ENCODE results near the gene CNTNAP5. TPM values are rescaled to one million over a fixed set of nuclear protein-coding genes. Genes with fewer than 3 reads are reported as not detected.

The CNTNAP5 gene
- total and polyA plus RNA-seq, 7 experiments from 2014 or later, result not detected

GRCh38 chr2:124315221-124315880 lies 290.3 kb downstream of the CNTNAP5 start:
- Mint-ChIP-seq H3K27me3 (no peaks in the 10 kb centered on the region), H3K36me3 (no peaks in the 10 kb centered on the region), H3K9me3 (peaks cover 0 to 21% (median 5%) of the 10 kb centered on the region in 11 donors), H3K27ac (no peak overlapping the region), H3K4me3 (no peak overlapping the region), H3K4me1 (no peaks in the 10 kb centered on the region)
- DNase-seq, result no peak
- H3K4me3 ChIP-seq (ENCODE audit: low read length), result no peak overlapping the region
- POLR2A ChIA-PET, result no interaction called here
- H3K4me1 ChIP-seq (ENCODE audit: control insufficient read depth in 2 of 2, insufficient read depth in 2 of 2, low read length in 2 of 2), result no peaks in the 10 kb centered on the region
- H3K27me3 ChIP-seq (ENCODE audit: control insufficient read depth in 2 of 2, insufficient read depth in 2 of 2, low read length in 2 of 2), result no peaks in the 10 kb centered on the region
- ATAC-seq, result no peak
- H3K9me3 ChIP-seq (ENCODE audit: control insufficient read depth in 2 of 3, low read length in 3 of 3), result no peaks in the 10 kb centered on the region
- no peaks in the 10 kb centered on the region for H3K36me3 ChIP-seq (ENCODE audit: control insufficient read depth in 2 of 3, insufficient read depth in 3 of 3, low read length in 3 of 3)
- intact Hi-C loops (cut with micrococcal nuclease), result no loop called here
- H3K27ac ChIP-seq (ENCODE audit: low read depth, low read length), result no peak overlapping the region
- CTCF ChIA-PET, result no interaction called here

GRCh38 chr2:124316133-124316532 lies 291.0 kb downstream of the CNTNAP5 start:
- Mint-ChIP-seq H3K4me1 (no peaks in the 10 kb centered on the region), H3K27me3 (peaks cover 0 to 4% (median 0%) of the 10 kb centered on the region in 5 donors), H3K9me3 (peaks cover 0 to 26% (median 6%) of the 10 kb centered on the region in 11 donors), H3K27ac (no peak overlapping the region), H3K4me3 (no peak overlapping the region), H3K36me3 (no peaks in the 10 kb centered on the region)
- intact Hi-C loops (cut with micrococcal nuclease), result no loop called here
- Histone ChIP-seq H3K4me3 (ENCODE audit: low read length) (no peak overlapping the region), H3K4me1 (ENCODE audit: control insufficient read depth in 2 of 2, insufficient read depth in 2 of 2, low read length in 2 of 2) (no peaks in the 10 kb centered on the region), H3K9me3 (ENCODE audit: control insufficient read depth in 2 of 3, low read length in 3 of 3) (no peaks in the 10 kb centered on the region), H3K36me3 (ENCODE audit: control insufficient read depth in 2 of 3, insufficient read depth in 3 of 3, low read length in 3 of 3) (no peaks in the 10 kb centered on the region), H3K27me3 (ENCODE audit: control insufficient read depth in 2 of 2, insufficient read depth in 2 of 2, low read length in 2 of 2) (no peaks in the 10 kb centered on the region), H3K27ac (ENCODE audit: low read depth, low read length) (no peak overlapping the region)
- ATAC-seq, result no peak
- ChIA-PET POLR2A (no interaction called here), CTCF (no interaction called here)
- DNase-seq, result no peak

GRCh38 chr2:124316881-124317605 lies 292.0 kb downstream of the CNTNAP5 start:
- ATAC-seq (no peak), DNase-seq (no peak)
- H3K4me3 ChIP-seq (ENCODE audit: low read length), result no peak overlapping the region
- H3K27ac ChIP-seq (ENCODE audit: low read depth, low read length), result no peak overlapping the region
- no peaks in the 10 kb centered on the region for H3K27me3 ChIP-seq (ENCODE audit: control insufficient read depth in 2 of 2, insufficient read depth in 2 of 2, low read length in 2 of 2)
- Mint-ChIP-seq H3K9me3 (peaks cover 0 to 23% (median 3%) of the 10 kb centered on the region in 11 donors), H3K27ac (no peak overlapping the region), H3K4me1 (no peaks in the 10 kb centered on the region), H3K4me3 (no peak overlapping the region), H3K27me3 (peaks cover 0 to 4% (median 0%) of the 10 kb centered on the region in 5 donors), H3K36me3 (no peaks in the 10 kb centered on the region)
- H3K36me3 ChIP-seq (ENCODE audit: control insufficient read depth in 2 of 3, insufficient read depth in 3 of 3, low read length in 3 of 3), result no peaks in the 10 kb centered on the region
- POLR2A ChIA-PET, result no interaction called here
- intact Hi-C loops (cut with micrococcal nuclease), result no loop called here
- CTCF ChIA-PET, result no interaction called here
- H3K9me3 ChIP-seq (ENCODE audit: control insufficient read depth in 2 of 3, low read length in 3 of 3), result no peaks in the 10 kb centered on the region
- no peaks in the 10 kb centered on the region for H3K4me1 ChIP-seq (ENCODE audit: control insufficient read depth in 2 of 2, insufficient read depth in 2 of 2, low read length in 2 of 2)

GRCh38 chr2:124317628-124318027 lies 292.5 kb downstream of the CNTNAP5 start:
- Mint-ChIP-seq H3K36me3 (no peaks in the 10 kb centered on the region), H3K27me3 (peaks cover 0 to 4% (median 0%) of the 10 kb centered on the region in 5 donors), H3K27ac (no peak overlapping the region), H3K4me3 (no peak overlapping the region), H3K9me3 (peaks cover 0 to 23% (median 3%) of the 10 kb centered on the region in 11 donors), H3K4me1 (no peaks in the 10 kb centered on the region)
- no peaks in the 10 kb centered on the region for H3K9me3 ChIP-seq (ENCODE audit: control insufficient read depth in 2 of 3, low read length in 3 of 3)
- H3K4me1 ChIP-seq (ENCODE audit: control insufficient read depth in 2 of 2, insufficient read depth in 2 of 2, low read length in 2 of 2), result no peaks in the 10 kb centered on the region
- CTCF ChIA-PET, result no interaction called here
- no peaks in the 10 kb centered on the region for H3K36me3 ChIP-seq (ENCODE audit: control insufficient read depth in 2 of 3, insufficient read depth in 3 of 3, low read length in 3 of 3)
- no peak for ATAC-seq
- intact Hi-C loops (cut with micrococcal nuclease), result no loop called here
- DNase-seq, result no peak
- POLR2A ChIA-PET, result no interaction called here
- H3K4me3 ChIP-seq (ENCODE audit: low read length), result no peak overlapping the region
- H3K27ac ChIP-seq (ENCODE audit: low read depth, low read length), result no peak overlapping the region
- no peaks in the 10 kb centered on the region for H3K27me3 ChIP-seq (ENCODE audit: control insufficient read depth in 2 of 2, insufficient read depth in 2 of 2, low read length in 2 of 2)

GRCh38 chr2:124318913-124319312 lies 293.8 kb downstream of the CNTNAP5 start:
- Histone ChIP-seq H3K9me3 (ENCODE audit: control insufficient read depth in 2 of 3, low read length in 3 of 3) (no peaks in the 10 kb centered on the region), H3K4me3 (ENCODE audit: low read length) (no peak overlapping the region), H3K27me3 (ENCODE audit: control insufficient read depth in 2 of 2, insufficient read depth in 2 of 2, low read length in 2 of 2) (no peaks in the 10 kb centered on the region), H3K36me3 (ENCODE audit: control insufficient read depth in 2 of 3, insufficient read depth in 3 of 3, low read length in 3 of 3) (no peaks in the 10 kb centered on the region), H3K27ac (ENCODE audit: low read depth, low read length) (no peak overlapping the region), H3K4me1 (ENCODE audit: control insufficient read depth in 2 of 2, insufficient read depth in 2 of 2, low read length in 2 of 2) (no peaks in the 10 kb centered on the region)
- peaks cover 0 to 4% (median 0%) of the 10 kb centered on the region in 5 donors for H3K27me3 Mint-ChIP-seq
- ChIA-PET CTCF (no interaction called here), POLR2A (no interaction called here)
- ATAC-seq (no peak), DNase-seq (no peak)
- no peaks in the 10 kb centered on the region for H3K4me1 Mint-ChIP-seq
- no peak overlapping the region for H3K4me3 Mint-ChIP-seq
- no peak overlapping the region for H3K27ac Mint-ChIP-seq
- peaks cover 0 to 26% (median 3%) of the 10 kb centered on the region in 11 donors for H3K9me3 Mint-ChIP-seq
- no peaks in the 10 kb centered on the region for H3K36me3 Mint-ChIP-seq
- intact Hi-C loops (cut with micrococcal nuclease), result no loop called here

GRCh38 chr2:124319577-124319976 lies 294.5 kb downstream of the CNTNAP5 start:
- ChIA-PET CTCF (no interaction called here), POLR2A (no interaction called here)
- no peak overlapping the region for H3K27ac ChIP-seq (ENCODE audit: low read depth, low read length)
- Mint-ChIP-seq H3K27ac (no peak overlapping the region), H3K27me3 (peaks cover 0 to 4% (median 0%) of the 10 kb centered on the region in 5 donors), H3K9me3 (peaks cover 0 to 32% (median 3%) of the 10 kb centered on the region in 11 donors), H3K4me3 (no peak overlapping the region), H3K36me3 (no peaks in the 10 kb centered on the region), H3K4me1 (no peaks in the 10 kb centered on the region)
- no peaks in the 10 kb centered on the region for H3K27me3 ChIP-seq (ENCODE audit: control insufficient read depth in 2 of 2, insufficient read depth in 2 of 2, low read length in 2 of 2)
- no peaks in the 10 kb centered on the region for H3K36me3 ChIP-seq (ENCODE audit: control insufficient read depth in 2 of 3, insufficient read depth in 3 of 3, low read length in 3 of 3)
- DNase-seq, result no peak
- H3K4me1 ChIP-seq (ENCODE audit: control insufficient read depth in 2 of 2, insufficient read depth in 2 of 2, low read length in 2 of 2), result no peaks in the 10 kb centered on the region
- no peak for ATAC-seq
- intact Hi-C loops (cut with micrococcal nuclease), result no loop called here
- no peaks in the 10 kb centered on the region for H3K9me3 ChIP-seq (ENCODE audit: control insufficient read depth in 2 of 3, low read length in 3 of 3)
- no peak overlapping the region for H3K4me3 ChIP-seq (ENCODE audit: low read length)
